ENCODE results near the gene SLC38A6. TPM values are rescaled to one million over a fixed set of nuclear protein-coding genes. Genes with fewer than 3 reads are reported as not detected.

Gene SLC38A6
- total RNA-seq = 1 to 10 TPM; 5.9 to 8.2 TPM

DNA sequence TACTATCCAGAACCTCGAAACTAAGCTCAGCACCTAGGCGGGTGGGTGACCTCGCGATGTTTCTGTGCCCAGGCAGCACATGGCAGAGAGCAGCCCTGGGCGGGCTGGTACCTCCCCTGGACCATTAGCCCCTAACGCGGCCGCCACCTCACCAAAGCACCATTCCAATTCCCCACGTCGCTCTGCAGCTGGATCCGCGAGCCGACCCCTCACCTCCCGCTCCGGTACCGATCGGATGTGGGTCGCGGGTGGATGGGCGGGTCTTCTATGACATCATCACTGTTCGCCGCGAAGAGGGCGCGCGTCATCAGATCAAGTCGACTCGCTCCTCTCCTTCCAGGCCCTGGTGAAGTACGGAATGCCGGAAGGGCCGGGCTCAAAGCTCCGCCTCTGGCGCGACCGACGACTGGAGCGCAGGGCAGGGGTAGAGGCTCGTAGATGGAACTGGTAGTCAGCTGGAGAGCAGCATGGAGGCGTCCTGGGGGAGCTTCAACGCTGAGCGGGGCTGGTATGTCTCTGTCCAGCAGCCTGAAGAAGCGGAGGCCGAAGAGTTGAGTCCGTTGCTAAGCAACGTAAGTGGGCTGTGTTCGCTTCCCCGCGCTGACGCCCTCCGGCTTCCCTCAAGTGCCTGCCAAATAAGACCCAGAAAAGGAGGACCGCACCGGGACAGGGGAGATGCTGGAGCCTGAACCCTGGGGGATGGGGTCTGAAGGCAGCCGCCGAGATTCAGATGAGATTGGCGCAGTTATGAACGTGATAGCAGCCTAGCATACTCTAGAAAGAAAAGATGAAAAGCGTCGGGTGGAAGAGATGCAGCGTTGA is at the start of gene SLC38A6, which contains the start of gene TRMT5:
Gene SLC38A6, plus strand, starts transcription at position 435 of the 822 bp plus-strand sequence. Its CDS starts 33 bp downstream, at position 468.
Gene TRMT5, minus strand, starts transcription at position 269 of the 822 bp plus-strand sequence. Its CDS starts 106 bp downstream, at position 163.
- Mint-ChIP-seq H3K27ac (no peak within 1 kb of the TSS), H3K36me3 (ENCODE audit: low read depth) (peaks cover 14% of the 10 kb centered on the region), H3K9me3 (ENCODE audit: insufficient read depth) (no peaks in the 10 kb centered on the region), H3K4me1 (ENCODE audit: low read depth) (peaks cover 7% of the 10 kb centered on the region), H3K27me3 (ENCODE audit: low read depth) (no peaks in the 10 kb centered on the region), H3K4me3 (no peak within 1 kb of the TSS)
- POLR2A ChIA-PET = interaction anchor here (0.5 to 1.7 kb wide), 12 partner anchors 12 to 856 kb away, joined by 3 to 8 read pairs (median 3); partner anchors contain the start of gene PPM1A
- ATAC-seq (peak; percentile 89), DNase-seq (peak; percentile 93)
- CTCF ChIA-PET = interaction anchor here (0.9 to 1.1 kb wide), 2 partner anchors 45 to 649 kb away, joined by 3 read pairs; no protein-coding TSS in a partner anchor

- POLR2A ChIA-PET = no interaction called here
- ATAC-seq (no peak), DNase-seq (no peak)
- Mint-ChIP-seq H3K27ac (no peak overlapping the region), H3K9me3 (ENCODE audit: insufficient read depth) (no peaks in the 10 kb centered on the region), H3K4me1 (ENCODE audit: low read depth) (peaks cover 1% of the 10 kb centered on the region), H3K4me3 (no peak overlapping the region), H3K36me3 (ENCODE audit: low read depth) (peaks cover 2% of the 10 kb centered on the region), H3K27me3 (ENCODE audit: low read depth) (no peaks in the 10 kb centered on the region)
- CTCF ChIA-PET = no interaction called here
Measured at GRCh38 chr14:60933920-60934655, 47.0 kb upstream of the SLC38A6 start.

- peaks cover 1% of the 10 kb centered on the region for H3K4me1 Mint-ChIP-seq (ENCODE audit: low read depth)
- no peaks in the 10 kb centered on the region for H3K27me3 Mint-ChIP-seq (ENCODE audit: low read depth)
- H3K4me3 Mint-ChIP-seq = no peak overlapping the region
- no peaks in the 10 kb centered on the region for H3K9me3 Mint-ChIP-seq (ENCODE audit: insufficient read depth)
- DNase-seq = no peak
- no peak overlapping the region for H3K27ac Mint-ChIP-seq
- CTCF ChIA-PET = no interaction called here
- POLR2A ChIA-PET = no interaction called here
- peaks cover 2% of the 10 kb centered on the region for H3K36me3 Mint-ChIP-seq (ENCODE audit: low read depth)
- no peak for ATAC-seq
Measured at GRCh38 chr14:60935319-60935718, 45.7 kb upstream of the SLC38A6 start.

DNA sequence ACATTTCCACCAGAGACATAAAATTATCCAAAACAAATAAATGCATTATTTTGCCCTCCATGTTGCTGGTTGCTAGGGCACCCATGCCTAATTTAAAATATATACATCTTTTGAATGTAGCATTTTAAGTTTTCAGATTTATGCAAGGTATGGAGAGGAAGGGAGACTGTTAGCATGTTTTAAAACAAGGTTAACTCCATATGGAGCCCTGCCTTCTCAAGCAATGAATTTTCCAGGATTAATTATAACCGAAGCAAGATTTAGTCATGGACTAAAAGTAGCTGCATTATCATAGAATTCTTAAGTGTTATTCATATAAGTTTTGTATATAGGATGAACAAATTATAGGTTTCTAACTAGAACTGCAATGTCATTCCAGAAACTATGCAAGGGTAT is 37.4 kb upstream of the SLC38A6 start:
- peaks cover 4% of the 10 kb centered on the region for H3K4me1 Mint-ChIP-seq (ENCODE audit: low read depth)
- ChIA-PET CTCF (interaction anchor here (1.1 kb wide), 1 partner anchor 319 kb away, joined by 3 read pairs; no protein-coding TSS in a partner anchor), POLR2A (no interaction called here)
- no peak overlapping the region for H3K27ac Mint-ChIP-seq
- peaks cover 11% of the 10 kb centered on the region for H3K36me3 Mint-ChIP-seq (ENCODE audit: low read depth)
- no peaks in the 10 kb centered on the region for H3K27me3 Mint-ChIP-seq (ENCODE audit: low read depth)
- H3K9me3 Mint-ChIP-seq (ENCODE audit: insufficient read depth) = no peaks in the 10 kb centered on the region
- no peak overlapping the region for H3K4me3 Mint-ChIP-seq
- ATAC-seq (no peak), DNase-seq (no peak)

- H3K4me1 Mint-ChIP-seq (ENCODE audit: low read depth) = peaks cover 4% of the 10 kb centered on the region
- no peaks in the 10 kb centered on the region for H3K9me3 Mint-ChIP-seq (ENCODE audit: insufficient read depth)
- no peak for DNase-seq
- no peak overlapping the region for H3K4me3 Mint-ChIP-seq
- H3K27me3 Mint-ChIP-seq (ENCODE audit: low read depth) = no peaks in the 10 kb centered on the region
- POLR2A ChIA-PET = no interaction called here
- peaks cover 11% of the 10 kb centered on the region for H3K36me3 Mint-ChIP-seq (ENCODE audit: low read depth)
- CTCF ChIA-PET = interaction anchor here (1.1 kb wide), 1 partner anchor 319 kb away, joined by 3 read pairs; no protein-coding TSS in a partner anchor
- no peak for ATAC-seq
- H3K27ac Mint-ChIP-seq = no peak overlapping the region
Measured at GRCh38 chr14:60944204-60944603, 36.8 kb upstream of the SLC38A6 start.

- Mint-ChIP-seq H3K27me3 (ENCODE audit: low read depth) (no peaks in the 10 kb centered on the region), H3K4me3 (no peak overlapping the region), H3K36me3 (ENCODE audit: low read depth) (peaks cover 11% of the 10 kb centered on the region), H3K4me1 (ENCODE audit: low read depth) (peaks cover 4% of the 10 kb centered on the region), H3K9me3 (ENCODE audit: insufficient read depth) (no peaks in the 10 kb centered on the region), H3K27ac (no peak overlapping the region)
- ATAC-seq = no peak
- DNase-seq = no peak
- ChIA-PET CTCF (no interaction called here), POLR2A (no interaction called here)
Measured at GRCh38 chr14:60945984-60946383, 35.1 kb upstream of the SLC38A6 start.

DNA sequence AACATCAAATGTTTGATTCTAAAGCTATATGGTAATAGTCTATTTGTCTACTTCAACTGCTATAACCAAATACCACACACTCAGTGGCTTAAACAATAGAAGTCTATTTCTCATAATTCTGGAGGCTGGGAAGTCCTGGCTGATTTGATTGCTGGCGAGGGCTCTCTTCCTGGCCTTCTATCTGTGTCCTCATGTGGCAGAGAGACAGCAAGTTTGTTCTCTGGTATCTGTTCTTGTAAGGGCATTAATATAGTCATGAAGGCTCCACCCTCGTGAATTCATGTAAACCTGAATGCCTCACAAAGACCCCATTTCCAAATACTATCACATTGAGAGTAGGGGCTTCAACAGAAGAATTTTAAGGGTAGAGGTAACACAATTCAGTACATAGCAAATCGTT is 34.3 kb upstream of the SLC38A6 start:
- Mint-ChIP-seq H3K4me1 (ENCODE audit: low read depth) (peaks cover 4% of the 10 kb centered on the region), H3K27me3 (ENCODE audit: low read depth) (no peaks in the 10 kb centered on the region), H3K36me3 (ENCODE audit: low read depth) (peaks cover 7% of the 10 kb centered on the region), H3K9me3 (ENCODE audit: insufficient read depth) (no peaks in the 10 kb centered on the region), H3K27ac (no peak overlapping the region), H3K4me3 (no peak overlapping the region)
- ChIA-PET CTCF (no interaction called here), POLR2A (no interaction called here)
- ATAC-seq (no peak), DNase-seq (no peak)

- H3K36me3 Mint-ChIP-seq (ENCODE audit: low read depth) = peaks cover 11% of the 10 kb centered on the region
- H3K4me1 Mint-ChIP-seq (ENCODE audit: low read depth) = peaks cover 4% of the 10 kb centered on the region
- DNase-seq (no peak), ATAC-seq (no peak)
- no peak overlapping the region for H3K27ac Mint-ChIP-seq
- POLR2A ChIA-PET = no interaction called here
- CTCF ChIA-PET = no interaction called here
- H3K4me3 Mint-ChIP-seq = no peak overlapping the region
- no peaks in the 10 kb centered on the region for H3K27me3 Mint-ChIP-seq (ENCODE audit: low read depth)
- H3K9me3 Mint-ChIP-seq (ENCODE audit: insufficient read depth) = peaks cover 9% of the 10 kb centered on the region
Measured at GRCh38 chr14:60951776-60952435, 29.1 kb upstream of the SLC38A6 start.

- H3K36me3 Mint-ChIP-seq (ENCODE audit: low read depth) = peaks cover 21% of the 10 kb centered on the region
- no peak for ATAC-seq
- H3K27ac Mint-ChIP-seq = no peak overlapping the region
- ChIA-PET POLR2A (no interaction called here), CTCF (no interaction called here)
- peaks cover 4% of the 10 kb centered on the region for H3K4me1 Mint-ChIP-seq (ENCODE audit: low read depth)
- DNase-seq = no peak
- H3K9me3 Mint-ChIP-seq (ENCODE audit: insufficient read depth) = peaks cover 27% of the 10 kb centered on the region
- H3K4me3 Mint-ChIP-seq = no peak overlapping the region
- no peaks in the 10 kb centered on the region for H3K27me3 Mint-ChIP-seq (ENCODE audit: low read depth)
Measured at GRCh38 chr14:60956202-60956601, 24.8 kb upstream of the SLC38A6 start.

GRCh38 chr14:60956632-60957031 is 24.4 kb upstream of the SLC38A6 start:
- ChIA-PET CTCF (no interaction called here), POLR2A (no interaction called here)
- DNase-seq (no peak), ATAC-seq (no peak)
- peaks cover 31% of the 10 kb centered on the region for H3K9me3 Mint-ChIP-seq (ENCODE audit: insufficient read depth)
- H3K4me3 Mint-ChIP-seq = no peak overlapping the region
- peaks cover 23% of the 10 kb centered on the region for H3K36me3 Mint-ChIP-seq (ENCODE audit: low read depth)
- H3K27ac Mint-ChIP-seq = no peak overlapping the region
- no peaks in the 10 kb centered on the region for H3K27me3 Mint-ChIP-seq (ENCODE audit: low read depth)
- H3K4me1 Mint-ChIP-seq (ENCODE audit: low read depth) = peaks cover 4% of the 10 kb centered on the region

- ChIA-PET CTCF (no interaction called here), POLR2A (interaction anchor here (1.0 kb wide), 1 partner anchor 23 kb away, joined by 3 read pairs; the partner anchor contains the start of genes SLC38A6 and TRMT5)
- Mint-ChIP-seq H3K27ac (no peak overlapping the region), H3K27me3 (ENCODE audit: low read depth) (no peaks in the 10 kb centered on the region), H3K4me1 (ENCODE audit: low read depth) (peaks cover 4% of the 10 kb centered on the region), H3K36me3 (ENCODE audit: low read depth) (peaks cover 23% of the 10 kb centered on the region), H3K4me3 (no peak overlapping the region), H3K9me3 (ENCODE audit: insufficient read depth) (peaks cover 32% of the 10 kb centered on the region)
- no peak for DNase-seq
- no peak for ATAC-seq
Measured at GRCh38 chr14:60958146-60958545, 22.9 kb upstream of the SLC38A6 start.
